ENCODE results near the gene PFDN5.

PFDN5 gene

DNA sequence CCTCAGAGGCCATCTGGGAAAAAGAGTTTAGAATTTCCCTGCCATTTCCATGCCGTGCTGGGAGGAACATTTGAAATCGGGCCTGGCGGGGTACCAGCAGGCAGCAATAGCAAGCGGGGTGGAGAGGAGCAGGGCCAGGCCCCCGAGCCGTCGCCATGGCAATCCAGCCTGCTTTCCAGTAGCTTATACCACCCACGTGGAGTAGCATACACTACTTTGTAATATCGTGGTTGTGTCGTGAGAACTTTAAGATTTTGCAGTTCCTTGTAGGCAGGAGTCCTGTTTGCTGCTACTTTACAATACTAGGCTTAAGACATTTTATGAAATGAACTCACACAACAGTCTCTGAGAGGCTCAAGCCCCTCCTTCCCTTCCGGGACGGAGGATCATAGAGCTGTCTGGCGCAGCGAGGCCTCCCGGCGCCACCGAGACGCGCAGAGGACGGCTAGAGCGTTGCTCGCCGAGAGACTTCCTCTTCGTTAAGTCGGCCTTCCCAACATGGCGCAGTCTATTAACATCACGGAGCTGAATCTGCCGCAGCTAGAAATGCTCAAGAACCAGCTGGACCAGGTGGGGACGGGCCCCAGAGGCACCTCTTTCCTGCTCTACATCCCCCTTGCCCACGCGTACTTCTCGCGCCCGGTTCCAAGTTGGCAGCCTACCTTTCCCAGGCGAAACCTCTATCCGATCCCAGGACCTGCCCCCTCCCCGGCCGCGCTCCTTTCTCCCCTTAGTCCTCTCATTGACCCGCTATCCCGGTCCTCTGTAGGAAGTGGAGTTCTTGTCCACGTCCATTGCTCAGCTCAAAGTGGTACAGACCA is at the start of gene PFDN5:
TSS of gene PFDN5 (plus strand) at position 473 of the 821 bp plus-strand sequence. CDS start at position 499, 26 bp downstream.
- peak; percentile 71 for DNase-seq

DNA sequence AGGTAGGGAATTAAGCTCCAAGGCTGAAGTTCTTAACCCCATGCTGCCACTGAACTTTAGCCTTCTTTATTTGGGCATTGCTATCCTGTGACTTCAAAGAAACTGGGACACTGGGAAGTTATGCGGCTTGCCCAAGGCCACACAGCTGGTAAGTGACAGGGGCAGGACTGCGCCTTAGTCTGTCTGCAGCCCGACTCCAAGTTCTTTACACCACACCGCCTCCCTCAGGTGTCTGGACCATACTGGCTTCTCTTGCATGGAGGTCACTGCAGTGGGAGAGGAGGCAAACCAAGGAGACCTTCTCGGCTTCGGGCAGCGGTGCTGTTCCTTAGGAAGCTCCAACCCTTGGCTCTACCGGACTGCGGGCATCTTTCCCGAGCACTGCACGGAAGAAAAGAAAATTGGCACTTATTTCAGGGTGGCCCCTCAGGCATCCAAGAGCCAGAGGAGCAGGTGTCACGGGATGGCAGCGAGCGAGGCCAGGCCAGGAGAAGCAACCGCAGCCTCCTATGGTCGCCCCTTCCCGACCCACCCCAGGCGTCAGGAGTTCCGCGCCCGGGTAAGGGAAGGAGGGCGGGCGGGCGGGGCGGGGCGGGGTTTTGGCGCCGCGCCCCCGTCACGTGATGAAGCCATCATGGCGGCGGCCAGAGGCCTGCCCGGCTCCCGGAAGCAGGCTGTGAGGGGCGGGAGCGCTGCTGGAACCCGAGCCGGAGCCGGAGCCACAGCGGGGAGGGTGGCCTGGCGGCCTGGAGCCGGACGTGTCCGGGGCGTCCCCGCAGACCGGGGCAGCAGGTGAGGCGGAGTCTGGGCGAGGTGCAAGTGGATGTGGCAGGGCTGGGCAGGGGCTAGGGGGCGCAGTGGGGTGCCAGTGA is 43.6 kb upstream of the PFDN5 start:
- peak; percentile 55 for DNase-seq

DNA sequence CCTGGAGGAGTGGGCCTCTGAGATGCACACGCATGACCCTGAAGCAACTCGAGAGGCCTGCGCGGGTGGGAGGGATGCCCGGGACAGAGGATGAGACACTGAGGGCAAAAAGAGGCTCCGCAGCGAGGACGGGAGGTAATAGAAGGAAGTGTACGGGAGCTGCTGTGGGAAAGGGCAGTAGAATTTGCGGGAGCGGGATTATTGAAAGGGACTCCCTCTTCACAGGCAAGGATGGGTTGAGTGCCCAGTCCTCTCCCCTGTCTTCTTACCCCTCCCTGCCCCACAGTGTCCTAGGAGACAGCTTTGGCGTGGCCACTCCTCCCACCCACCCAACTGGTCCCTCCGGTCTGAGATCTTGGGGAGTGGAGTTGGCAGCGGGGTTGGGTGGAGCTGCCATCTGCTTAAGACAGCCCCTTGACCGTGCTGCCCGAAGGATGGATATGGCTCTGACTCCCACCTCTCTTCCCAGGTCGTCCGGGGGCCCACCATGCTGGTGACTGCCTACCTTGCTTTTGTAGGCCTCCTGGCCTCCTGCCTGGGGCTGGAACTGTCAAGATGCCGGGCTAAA is 42.9 kb upstream of the PFDN5 start:
- DNase-seq: no peak

DNA sequence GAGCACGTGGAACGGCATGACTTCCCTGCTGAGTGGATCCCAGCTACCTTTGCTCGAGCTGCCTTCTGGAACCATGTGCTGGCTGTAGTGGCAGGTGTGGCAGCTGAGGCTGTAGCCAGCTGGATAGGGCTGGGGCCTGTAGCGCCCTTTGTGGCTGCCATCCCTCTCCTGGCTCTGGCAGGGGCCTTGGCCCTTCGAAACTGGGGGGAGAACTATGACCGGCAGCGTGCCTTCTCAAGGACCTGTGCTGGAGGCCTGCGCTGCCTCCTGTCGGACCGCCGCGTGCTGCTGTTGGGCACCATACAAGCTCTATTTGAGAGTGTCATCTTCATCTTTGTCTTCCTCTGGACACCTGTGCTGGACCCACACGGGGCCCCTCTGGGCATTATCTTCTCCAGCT is 42.0 kb upstream of the PFDN5 start:
- DNase-seq: no peak

DNA sequence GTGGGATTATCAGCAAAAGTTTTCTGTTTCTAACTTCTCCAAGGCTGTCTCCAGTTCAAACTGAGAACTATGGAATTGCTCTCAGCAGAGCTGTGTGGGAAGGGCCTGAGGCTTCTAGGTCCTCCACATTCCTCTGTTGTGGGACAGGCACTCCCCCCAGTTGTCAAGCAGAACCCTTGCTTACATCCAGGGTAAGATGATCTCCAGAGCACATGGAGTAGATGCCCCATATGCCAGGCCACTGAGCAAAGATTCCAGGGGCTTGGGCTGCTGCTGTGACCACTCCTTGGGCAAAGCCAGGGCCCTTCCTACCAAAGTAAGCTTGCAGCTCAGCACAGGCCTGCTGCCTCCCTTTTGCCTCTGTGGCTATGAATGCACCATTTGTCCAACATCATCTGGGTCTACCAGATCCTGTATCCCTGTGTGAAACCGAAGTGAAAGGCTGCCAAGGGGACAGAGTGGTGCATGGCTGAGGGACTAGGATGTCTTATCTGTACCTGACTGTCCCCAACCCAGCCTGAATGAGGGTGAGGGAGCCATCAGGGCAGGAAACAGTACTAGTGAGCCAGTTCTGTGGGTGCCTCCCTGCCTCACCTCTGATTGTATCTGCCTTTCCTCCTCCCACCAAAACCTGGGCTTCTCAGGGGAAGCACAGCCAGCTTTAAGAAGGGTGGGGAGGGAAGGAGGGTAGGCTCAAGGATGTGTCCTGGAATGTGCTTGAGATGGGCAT is 40.4 kb upstream of the PFDN5 start:
- no peak for DNase-seq

DNA sequence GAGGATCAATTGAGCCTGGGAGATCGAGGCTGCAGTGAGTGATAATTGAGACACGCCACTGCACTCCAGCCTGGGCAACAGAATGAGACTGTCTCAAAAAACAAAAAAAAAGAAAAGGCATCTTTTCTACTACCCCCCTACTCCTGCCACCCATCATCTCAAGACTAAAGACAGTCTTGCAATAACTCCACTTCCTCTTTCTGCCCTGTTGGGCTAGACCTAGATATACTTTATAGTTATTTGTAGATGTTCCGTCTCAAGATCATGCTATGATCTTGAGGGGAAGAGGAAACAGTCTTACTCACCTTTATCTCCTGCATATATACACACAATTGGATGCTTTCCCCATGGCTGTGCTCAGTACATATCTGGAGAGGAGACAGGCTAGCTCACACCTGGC is 39.3 kb upstream of the PFDN5 start:
- DNase-seq: no peak

DNA sequence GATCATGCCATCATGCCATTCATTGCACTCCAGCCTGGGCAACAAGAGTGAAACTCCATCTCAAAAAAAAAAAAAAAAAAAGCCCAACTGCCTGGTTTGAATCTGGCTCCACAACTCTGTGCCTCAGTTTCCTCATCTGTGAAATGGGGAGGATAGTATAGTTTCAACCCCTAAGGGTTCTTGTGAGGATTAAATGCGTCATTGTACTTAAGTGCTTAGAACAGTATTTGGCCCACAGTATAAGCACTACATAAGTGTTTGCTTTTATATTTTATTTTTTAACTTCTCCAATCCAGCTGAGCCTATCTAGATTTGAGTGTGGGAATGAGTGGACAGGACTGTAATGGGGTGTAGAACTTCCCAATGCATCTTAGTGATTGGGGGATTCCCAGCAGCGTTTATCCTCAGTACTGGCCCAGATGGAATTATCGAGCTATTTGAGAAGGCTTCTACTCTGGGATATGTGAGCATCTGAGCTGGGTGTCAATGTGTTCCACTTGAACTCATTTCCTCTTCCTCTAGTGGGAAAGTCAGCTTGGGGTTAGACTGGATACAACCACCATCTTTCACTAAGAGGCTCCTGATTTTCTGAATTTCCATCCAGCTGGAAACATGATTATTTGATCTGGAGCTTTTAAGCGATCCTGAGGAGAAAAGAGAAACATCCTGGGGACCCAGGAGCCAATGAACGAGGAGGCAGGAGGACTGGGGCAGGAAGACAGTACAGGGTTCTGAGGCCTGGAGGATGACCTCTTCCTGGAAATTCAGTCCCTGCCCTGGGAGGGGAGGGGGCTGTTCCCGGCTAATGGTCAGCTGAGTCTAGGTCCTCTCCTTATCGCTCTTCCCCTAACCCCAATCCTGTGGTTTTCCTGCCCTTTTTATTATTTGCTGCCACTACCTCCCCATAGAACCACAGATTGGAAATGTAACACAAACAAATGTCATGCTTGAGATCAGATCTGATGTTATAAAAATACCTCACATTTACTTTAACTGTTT is 36.5 kb upstream of the PFDN5 start:
- no peak for DNase-seq

DNA sequence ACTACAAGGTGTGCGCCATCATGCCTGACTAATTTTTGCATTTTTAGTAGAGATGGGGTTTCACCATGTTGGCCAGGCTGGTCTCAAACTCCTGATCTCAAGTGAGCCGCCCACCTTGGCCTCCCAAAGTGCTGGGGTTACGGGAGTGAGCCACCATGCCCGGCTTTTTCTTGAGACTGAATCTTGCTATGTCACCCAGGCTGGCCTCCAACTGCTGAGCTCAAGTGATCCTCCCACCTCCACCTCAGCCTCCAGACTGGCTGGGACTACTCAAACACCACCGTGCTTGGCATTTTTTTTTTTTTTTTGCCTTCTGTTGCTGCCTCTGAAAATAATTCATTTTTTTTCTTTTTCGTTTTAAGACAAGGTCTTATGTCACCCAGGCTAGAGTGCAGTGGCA is 35.5 kb upstream of the PFDN5 start:
- no peak for DNase-seq

DNA sequence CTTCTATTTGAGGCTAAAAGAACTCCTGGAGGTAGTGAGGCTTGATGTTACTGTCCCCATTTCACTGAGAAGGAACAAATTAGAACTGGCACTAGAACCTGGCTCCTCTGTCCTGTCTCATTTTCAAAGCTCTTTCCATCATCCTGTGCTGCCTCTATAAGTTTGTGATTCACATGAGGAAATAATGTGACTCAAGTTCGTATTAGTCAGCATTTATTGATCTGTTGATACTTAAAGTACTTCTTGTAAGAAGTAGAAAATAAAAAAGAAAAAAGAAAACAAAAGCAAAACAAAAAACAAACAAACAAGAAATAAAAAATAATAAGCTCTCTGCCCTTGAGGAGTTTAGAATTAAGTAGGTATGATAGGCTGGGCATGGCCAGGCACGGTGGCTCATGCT is 29.6 kb upstream of the PFDN5 start:
- no peak for DNase-seq

DNA sequence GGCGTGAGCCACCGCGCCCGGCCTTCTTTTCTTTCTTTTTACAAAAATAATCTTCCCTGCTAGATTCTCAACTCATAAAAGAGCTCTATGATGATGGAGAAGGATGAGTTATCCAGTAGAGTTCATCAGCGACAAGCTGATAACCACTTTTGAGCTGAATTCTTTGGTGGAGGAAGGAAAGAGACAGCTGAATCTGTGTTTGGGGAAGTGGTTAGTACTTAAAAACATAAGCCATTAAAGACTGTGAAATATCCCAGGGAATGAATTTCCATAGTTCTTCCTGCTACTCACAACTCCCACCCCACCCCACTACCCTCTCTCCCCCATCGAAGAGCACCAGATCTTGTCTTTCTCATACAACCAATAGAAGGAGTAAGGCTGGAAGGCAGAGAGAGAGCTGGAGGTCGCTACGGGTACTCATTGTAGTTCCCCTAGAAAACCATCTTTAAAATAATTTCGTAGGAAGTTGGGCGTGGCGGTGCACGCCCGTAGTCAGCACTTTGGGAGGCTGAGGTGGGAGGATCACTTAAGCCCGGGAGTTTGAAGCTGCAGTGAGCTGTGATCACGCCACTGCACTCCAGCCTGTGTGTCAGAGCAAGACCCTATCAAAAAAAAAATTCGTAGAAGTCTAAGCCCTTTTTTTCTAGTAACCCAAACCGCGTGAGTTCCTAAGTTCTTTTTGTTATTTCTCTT is 27.9 kb upstream of the PFDN5 start:
- no peak for DNase-seq

DNA sequence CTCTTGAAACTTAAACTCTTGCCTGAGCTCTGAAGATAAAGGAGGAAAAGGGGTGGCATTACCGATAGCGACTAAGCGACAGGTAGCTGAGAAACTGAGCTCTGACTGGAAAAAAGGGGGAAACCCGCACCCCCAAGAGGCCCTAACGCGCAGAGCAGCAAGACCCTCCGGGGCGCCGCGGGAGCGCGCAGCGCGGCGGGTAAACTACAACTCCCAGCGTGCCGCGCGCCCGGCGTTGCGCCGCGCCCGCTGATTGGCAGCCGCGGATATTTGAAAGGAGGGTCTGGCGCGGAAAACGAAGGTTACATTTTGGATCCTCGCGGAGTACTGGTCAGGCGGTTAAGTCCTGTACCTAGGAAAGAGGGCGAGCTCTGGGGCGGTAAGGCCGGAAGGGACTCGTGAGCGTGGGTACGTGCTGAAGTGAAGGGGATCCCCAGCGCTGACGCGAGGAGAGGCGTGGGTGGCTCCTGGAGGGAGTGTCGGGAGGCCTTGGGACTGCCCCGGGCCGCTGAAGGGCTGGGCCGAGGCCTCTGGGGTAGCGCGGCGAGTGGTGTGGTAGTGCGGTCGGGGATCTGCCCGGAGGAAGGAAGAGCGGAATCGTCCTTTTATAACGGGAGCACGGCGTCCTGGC is 27.2 kb upstream of the PFDN5 start, which contains the start of gene ESPL1:
TSS of gene ESPL1 (plus strand) at position 301 of the 631 bp plus-strand sequence. CDS start 468 bp downstream, outside the sequence.
- no peak for DNase-seq

DNA sequence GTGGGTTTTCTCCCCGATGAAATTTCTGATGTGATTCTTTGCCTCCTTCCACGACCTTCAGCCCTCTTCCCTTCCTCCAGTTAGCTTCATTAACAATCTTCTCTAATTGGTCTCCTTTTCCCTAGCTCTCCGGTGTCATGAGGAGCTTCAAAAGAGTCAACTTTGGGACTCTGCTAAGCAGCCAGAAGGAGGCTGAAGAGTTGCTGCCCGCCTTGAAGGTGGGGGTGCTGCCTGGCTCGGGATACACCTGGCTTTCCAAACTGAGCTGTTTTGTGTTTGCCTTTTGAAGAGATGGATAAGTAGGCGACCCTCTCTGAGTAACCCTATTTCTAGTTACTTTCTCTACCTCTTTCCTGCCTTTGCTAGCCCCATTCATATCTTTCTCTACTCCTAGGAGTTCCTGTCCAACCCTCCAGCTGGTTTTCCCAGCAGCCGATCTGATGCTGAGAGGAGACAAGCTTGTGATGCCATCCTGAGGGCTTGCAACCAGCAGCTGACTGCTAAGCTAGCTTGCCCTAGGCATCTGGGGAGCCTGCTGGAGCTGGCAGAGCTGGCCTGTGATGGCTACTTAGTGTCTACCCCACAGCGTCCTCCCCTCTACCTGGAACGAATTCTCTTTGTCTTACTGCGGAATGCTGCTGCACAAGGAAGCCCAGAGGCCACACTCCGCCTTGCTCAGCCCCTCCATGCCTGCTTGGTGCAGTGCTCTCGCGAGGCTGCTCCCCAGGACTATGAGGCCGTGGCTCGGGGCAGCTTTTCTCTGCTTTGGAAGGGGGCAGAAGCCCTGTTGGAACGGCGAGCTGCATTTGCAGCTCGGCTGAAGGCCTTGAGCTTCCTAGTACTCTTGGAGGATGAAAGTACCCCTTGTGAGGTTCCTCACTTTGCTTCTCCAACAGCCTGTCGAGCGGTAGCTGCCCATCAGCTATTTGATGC is 26.4 kb upstream of the PFDN5 start:
- no peak for DNase-seq

DNA sequence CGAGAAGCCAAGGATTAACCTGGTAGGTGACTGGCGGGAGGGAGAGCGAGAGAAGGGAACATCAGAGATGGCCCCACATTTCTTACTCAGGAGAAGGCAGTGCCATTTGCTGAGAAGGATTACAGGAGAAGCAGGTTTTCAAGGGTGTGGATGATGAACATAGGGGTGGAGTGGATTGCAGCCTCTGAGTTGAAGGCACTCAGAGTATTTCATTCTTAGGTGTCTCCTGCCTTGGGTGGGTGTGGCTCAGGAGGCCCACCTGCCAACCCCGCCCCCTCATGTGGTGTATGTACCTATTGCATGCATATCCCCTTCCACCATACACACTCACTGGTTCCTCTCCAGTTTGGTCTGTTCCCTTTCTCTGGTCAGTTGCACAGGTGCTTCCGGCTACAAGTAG is 20.9 kb upstream of the PFDN5 start:
- DNase-seq: no peak

DNA sequence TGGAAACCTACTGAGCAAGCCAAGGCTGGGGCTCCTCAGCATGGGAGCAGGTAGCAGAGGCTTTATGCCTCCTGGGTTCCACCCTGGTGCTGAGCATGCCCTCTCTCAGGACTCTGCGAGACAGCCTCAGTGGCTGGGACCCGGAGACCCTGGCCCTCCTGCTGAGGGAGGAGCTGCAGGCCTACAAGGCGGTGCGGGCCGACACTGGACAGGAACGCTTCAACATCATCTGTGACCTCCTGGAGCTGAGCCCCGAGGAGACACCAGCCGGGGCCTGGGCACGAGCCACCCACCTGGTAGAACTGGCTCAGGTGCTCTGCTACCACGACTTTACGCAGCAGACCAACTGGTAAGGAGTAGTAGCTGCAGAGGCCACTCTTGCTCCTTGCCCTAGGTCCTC is 18.8 kb upstream of the PFDN5 start:
- no peak for DNase-seq

DNA sequence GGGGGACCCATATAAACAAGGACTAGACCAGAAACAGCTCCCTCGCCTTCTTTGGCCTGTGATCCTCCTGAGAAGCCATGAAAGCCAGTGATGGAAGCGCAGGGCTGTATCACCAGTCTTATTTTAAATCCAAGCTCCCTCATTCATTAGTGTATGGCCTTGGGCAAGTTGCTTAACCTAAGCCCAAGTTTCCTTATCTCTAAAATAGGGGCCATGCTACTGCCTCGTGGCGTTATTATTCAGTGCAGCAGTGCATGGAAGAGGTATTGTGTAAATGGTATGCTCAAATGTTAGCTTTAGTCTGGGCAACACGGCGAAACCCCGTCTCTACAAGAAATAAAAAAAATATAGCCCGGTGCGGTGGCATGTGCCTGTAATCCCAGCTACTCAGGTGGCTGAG is 17.4 kb upstream of the PFDN5 start:
- DNase-seq: no peak

DNA sequence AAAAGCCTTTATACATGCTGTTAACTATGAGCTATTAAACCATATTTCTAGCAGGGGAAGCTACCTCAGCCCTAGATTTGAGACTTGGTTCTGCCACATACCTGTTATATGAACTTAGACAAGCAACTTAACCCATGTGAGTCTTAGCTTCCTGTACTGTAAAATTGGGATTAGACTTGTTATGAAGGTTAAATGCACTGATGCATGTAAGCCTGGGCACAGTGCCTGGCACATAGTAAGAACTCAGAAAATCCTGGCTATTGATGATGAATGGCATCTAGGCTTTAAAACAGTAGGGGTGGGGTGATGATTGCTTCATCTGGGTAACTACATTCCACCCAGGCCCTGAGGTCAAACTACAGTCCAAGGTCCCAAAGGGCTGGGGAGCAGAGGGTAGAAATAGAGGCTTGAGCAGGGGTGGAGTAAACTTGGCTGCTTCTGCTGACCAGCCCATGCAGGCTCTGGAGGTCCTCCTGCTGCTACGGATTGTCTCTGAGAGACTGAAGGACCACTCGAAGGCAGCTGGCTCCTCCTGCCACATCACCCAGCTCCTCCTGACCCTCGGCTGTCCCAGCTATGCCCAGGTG is 16.0 kb upstream of the PFDN5 start:
- no peak for DNase-seq

DNA sequence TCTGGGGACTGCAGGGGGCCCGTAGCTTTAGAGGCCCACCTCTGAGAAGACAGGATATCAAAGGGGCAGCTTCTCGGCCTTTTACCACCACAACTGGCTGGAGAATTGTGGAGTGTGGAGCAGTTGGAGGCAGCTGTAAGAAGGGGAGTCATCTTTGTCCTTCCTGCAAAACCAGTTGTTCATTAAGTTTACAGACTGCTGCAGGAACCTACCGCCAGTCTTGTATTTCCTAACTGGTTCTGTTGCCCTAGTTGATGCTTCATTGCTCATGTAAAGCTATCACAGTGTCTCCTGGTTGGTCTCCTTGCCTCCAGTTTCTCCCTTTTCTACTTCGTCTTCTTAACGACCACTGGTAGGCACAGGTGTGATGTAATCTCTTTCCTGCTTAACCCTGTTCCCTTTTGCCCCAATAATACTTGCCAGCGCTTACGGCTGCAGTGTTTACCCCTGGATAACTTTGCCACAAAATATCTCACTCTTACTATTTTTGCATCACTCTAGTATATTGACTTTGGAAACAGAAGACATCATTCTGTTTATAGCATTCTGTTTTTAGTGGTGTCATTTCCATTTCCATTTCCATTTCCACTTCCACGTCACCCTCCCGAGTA is 15.3 kb upstream of the PFDN5 start:
- DNase-seq: no peak

DNA sequence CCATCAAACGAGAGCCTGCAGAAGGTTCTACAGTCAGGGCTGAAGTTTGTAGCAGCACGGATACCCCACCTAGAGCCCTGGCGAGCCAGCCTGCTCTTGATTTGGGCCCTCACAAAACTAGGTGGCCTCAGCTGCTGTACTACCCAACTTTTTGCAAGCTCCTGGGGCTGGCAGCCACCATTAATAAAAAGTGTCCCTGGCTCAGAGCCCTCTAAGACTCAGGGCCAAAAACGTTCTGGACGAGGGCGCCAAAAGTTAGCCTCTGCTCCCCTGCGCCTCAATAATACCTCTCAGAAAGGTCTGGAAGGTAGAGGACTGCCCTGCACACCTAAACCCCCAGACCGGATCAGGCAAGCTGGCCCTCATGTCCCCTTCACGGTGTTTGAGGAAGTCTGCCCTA is 8.9 kb upstream of the PFDN5 start:
- DNase-seq: no peak

All from NCI-H1048 (cell line).